Inflammatory macrophage (primary cell): ENCODE measurements around the gene PRR22.

Experiments
- DNase-seq, 2 donors: peaks; one replicate each; pipeline ENCODE4 v3.0.0-alpha.2; 2020 to 2022
- total RNA-seq, 18 experiments: gene quantifications; one replicate each; lab custom pipeline; 2026; ENCODE audit warnings: mixed read lengths in 6 of 18, inconsistent platforms in 2 of 18; lab: John Stamatoyannopoulos, UW

PRR22 gene
- 0.38 to 1.5 (median 0.85) reads per million in 18 experiments for total RNA-seq

GRCh38 chr19:5784581-5785147, at the start of gene PRR22:
Gene PRR22, minus strand, starts transcription at chr19:5784746. Its CDS starts 86 bp downstream, at chr19:5784660.
- DNase-seq: no peak

GRCh38 chr19:5832527-5833216, 48.1 kb upstream of the PRR22 start:
- no peak for DNase-seq

GRCh38 chr19:5832061-5832460, 47.5 kb upstream of the PRR22 start:
- no peak for DNase-seq

GRCh38 chr19:5831159-5831558, 46.6 kb upstream of the PRR22 start:
- DNase-seq: no peak

- DNase-seq: no peak
Measured at GRCh38 chr19:5829567-5830310, 45.2 kb upstream of the PRR22 start.

GRCh38 chr19:5828661-5829566, 44.4 kb upstream of the PRR22 start:
- DNase-seq: no peak

- peak; percentile 96 for DNase-seq
Measured at GRCh38 chr19:5827891-5828660, 43.5 kb upstream of the PRR22 start.

- DNase-seq: no peak
Measured at GRCh38 chr19:5827342-5827890, 42.9 kb upstream of the PRR22 start.

GRCh38 chr19:5826531-5827341, 42.2 kb upstream of the PRR22 start:
- DNase-seq: peak; percentile 38 to 42

GRCh38 chr19:5825178-5825577, 40.6 kb upstream of the PRR22 start:
- peak; percentile 31 to 48 for DNase-seq

GRCh38 chr19:5824751-5825150, 40.2 kb upstream of the PRR22 start:
- DNase-seq: no peak

- DNase-seq: no peak
Measured at GRCh38 chr19:5823579-5824281, 39.2 kb upstream of the PRR22 start.

- DNase-seq: no peak
Measured at GRCh38 chr19:5822181-5822844, 37.8 kb upstream of the PRR22 start.

GRCh38 chr19:5821521-5822180, 37.1 kb upstream of the PRR22 start:
- DNase-seq: no peak

GRCh38 chr19:5820785-5821184, 36.2 kb upstream of the PRR22 start:
- DNase-seq: no peak

GRCh38 chr19:5818594-5818993, 34.0 kb upstream of the PRR22 start:
- no peak for DNase-seq

GRCh38 chr19:5817218-5817617, 32.7 kb upstream of the PRR22 start:
- DNase-seq: no peak

- DNase-seq: no peak
Measured at GRCh38 chr19:5814852-5815246, 30.3 kb upstream of the PRR22 start.
